PFSK-1 (cell line): ENCODE measurements around the gene SSH2.

Source experiments
- POLR2AphosphoS5 ChIP-seq: IDR thresholded peaks from 2 replicates; pipeline ENCODE4 v1.6.1; 2012; ENCODE audit warnings: low read depth, mild to moderate bottlenecking, control low read depth, low read length, moderate library complexity
- REST ChIP-seq, 2 experiments: IDR thresholded peaks; 2 replicates each; pipeline versions ENCODE4 v1.6.1 to v1.8.0; 2011 to 2012; ENCODE audit warnings: low read depth in 2 of 2, low read length in 2 of 2, control low read depth in 1 of 2, inconsistent platforms in 1 of 2, mild to moderate bottlenecking in 1 of 2, moderate library complexity in 1 of 2; ENCODE audit not compliant: insufficient read depth in 1 of 2
- TAF1 ChIP-seq: IDR thresholded peaks from 2 replicates; pipeline ENCODE4 v1.6.1; 2012; ENCODE audit warnings: low read length, control low read depth, borderline replicate concordance; ENCODE audit not compliant: insufficient read depth

DNA sequence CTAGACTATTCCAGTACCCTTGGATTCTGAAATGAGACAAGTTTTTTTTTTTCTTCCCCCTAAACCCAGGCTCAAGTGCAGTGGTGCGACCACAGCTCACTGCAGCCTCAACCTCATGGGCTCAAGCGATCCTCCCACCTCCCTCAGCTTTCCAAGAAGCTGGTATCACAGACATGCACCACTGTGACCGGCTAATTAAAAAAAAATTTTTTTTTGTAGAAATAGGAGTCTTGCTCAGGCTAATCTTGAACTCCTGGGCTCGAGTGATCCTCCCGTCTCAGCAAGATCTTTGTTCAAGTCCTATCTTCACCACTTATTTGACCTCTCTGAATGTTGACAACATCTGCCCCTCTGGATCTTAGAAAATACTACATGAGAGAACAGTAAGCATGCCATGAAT lies 280.7 kb downstream of the SSH2 start:
- TF ChIP-seq POLR2AphosphoS5: no peak
- TF ChIP-seq REST (IDR thresholded peaks at IDR 0.05; ENCODE audit: insufficient read depth in 1 of 2, low read depth in 2 of 2, low read length in 2 of 2): no peak
- no peak for TF ChIP-seq TAF1
